Measurements from ENCODE around the gene CHRNG.
"Not testable (repeated sequence)": the region's sequence is repeated elsewhere in the genome, so short reads cannot be mapped to it uniquely, and the experiment has no call there.

CHRNG gene

DNA sequence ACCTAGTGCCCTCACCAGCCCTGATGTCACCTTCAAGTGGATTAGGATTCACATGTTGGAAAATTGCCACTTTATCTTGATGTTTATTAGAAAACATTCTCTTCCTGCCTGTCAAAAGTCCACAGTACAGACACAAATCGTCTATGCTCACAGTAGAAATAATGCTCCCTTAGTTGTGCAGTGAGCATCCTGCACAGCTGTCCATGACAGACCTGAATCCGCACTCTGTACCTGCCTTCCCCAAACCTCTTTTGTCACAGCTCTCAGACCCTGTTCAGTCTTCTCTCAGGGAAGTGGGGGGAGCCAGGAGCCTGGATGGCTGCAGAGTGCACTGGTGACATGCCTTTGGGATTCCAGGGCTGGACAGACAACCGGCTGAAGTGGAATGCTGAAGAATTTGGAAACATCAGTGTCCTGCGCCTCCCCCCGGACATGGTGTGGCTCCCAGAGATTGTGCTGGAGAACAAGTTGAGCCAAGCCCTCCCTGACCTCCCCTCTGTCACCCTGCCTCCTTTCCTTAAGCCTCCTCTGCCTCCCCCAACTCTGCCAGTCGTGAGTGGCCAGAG lies 11.5 kb upstream of the CHRNG start:
- DNase-seq (ENCODE audit: low read depth in 2 of 2) = no peak

GRCh38 chr2:232528746-232529460 lies 10.6 kb upstream of the CHRNG start:
- no peak for DNase-seq (ENCODE audit: low read depth in 2 of 2)

DNA sequence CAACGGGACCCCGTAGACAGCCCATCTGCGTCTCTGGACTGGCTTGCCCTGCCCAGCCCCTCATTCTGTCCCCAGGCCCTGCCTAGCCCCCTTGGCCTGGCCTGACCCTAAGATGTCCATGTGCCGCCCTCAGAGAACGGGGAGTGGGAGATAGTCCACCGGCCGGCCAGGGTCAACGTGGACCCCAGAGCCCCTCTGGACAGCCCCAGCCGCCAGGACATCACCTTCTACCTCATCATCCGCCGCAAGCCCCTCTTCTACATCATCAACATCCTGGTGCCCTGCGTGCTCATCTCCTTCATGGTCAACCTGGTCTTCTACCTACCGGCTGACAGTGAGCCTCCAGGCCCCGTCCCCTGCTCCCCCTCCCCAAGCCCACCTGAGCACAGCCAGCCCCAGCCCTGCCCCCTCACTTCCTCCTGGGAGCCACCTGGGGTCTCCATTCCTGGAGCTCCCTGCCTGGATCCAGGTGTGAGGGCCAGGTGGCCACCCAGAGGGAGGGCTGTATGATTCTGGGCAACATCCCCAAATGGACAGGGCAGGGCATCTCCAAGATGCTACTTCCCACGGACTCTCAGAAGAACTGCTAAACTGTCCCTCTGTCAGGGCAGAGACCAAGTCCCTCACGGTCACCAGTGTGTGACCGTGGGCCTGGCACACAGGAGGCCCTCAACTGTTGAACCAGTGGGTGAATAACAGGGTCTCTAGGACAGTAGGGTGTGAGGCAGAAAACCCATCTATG lies 9.5 kb upstream of the CHRNG start:
- no peak for DNase-seq (ENCODE audit: low read depth in 2 of 2)

GRCh38 chr2:232530626-232531260 lies 8.7 kb upstream of the CHRNG start:
- DNase-seq (ENCODE audit: low read depth in 2 of 2) = no peak

DNA sequence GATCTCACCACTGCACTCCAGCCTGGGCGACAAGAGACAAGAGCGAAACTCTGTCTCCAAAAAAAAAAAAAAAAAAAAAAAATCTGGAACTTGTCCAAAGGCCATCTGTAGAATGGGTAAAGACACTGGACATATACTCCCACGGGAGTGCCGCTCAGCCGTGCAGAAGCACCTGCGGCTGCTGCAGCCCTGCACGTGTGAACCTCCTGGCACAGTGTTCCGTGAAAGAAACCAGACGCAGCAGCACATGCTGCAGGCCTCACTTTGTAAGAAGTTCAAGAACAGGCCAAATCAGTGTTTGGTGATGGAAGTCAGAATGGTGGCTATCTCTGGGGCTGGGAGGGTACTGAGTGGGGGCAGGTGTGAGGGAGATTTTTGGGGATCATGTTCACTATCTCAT lies 7.1 kb upstream of the CHRNG start:
- no peak for DNase-seq (ENCODE audit: low read depth in 2 of 2)

DNA sequence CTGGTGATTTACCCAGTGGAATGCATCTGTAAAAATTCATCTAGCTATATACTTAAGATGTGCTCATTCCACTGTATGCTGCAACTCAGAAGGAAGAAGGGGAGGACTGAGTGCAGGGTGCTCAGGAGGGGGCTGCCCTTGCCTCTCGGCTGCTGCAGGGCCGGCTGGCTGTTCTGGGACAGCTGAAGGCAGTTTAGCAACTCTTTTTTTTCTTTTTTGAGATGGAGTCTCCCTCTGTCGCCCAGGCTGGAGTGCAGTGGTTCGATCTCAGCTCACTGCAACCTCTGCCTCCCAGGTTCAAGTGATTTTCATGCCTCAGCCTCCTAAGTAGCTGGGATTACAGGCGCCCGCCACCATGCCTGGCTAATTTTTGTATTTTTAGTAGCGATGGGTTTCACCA lies 6.7 kb upstream of the CHRNG start:
- not testable (repeated sequence) for DNase-seq (ENCODE audit: low read depth in 2 of 2)

- DNase-seq (ENCODE audit: low read depth in 2 of 2) = no peak
Measured at GRCh38 chr2:232533944-232534710, 5.4 kb upstream of the CHRNG start.

- DNase-seq (ENCODE audit: low read depth in 2 of 2) = no peak
Measured at GRCh38 chr2:232534940-232535651, 4.4 kb upstream of the CHRNG start.

DNA sequence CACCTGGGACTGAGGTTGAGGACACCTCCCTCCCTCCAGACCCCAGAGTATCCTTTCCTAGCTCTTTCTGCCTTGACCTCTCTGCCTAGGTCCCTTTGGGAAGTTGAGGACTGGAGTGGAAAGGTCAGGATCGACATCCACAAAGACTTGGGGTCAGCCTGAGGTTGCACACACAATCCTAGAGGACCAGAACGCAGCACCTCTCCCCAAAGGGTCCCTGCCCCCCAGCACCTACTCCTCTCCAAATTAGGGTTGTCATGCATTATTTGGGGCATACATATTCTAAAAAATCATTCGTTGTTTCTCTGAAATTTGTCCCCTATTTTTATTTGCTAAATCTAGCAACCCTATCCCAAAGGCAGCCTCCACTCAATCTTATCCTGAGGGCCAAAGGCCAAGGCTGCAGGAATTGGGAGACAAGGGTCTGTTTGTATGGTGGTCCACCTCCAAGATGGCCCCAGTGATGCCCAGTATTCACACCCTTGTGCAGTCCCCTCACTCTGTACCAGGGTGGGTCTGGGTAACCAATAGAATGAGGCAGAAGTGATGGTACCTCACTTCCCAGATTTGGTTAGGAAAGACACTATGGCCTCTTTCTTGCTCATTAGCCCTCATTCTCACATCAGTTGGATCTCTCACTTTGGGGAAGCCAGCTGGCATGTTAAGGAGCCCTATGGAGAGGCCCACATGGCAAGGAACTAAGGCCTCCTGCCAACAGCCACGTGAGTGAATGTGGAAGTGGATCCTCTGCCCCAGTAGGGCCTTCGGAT lies 3.5 kb upstream of the CHRNG start:
- DNase-seq (ENCODE audit: low read depth in 2 of 2) = no peak

DNA sequence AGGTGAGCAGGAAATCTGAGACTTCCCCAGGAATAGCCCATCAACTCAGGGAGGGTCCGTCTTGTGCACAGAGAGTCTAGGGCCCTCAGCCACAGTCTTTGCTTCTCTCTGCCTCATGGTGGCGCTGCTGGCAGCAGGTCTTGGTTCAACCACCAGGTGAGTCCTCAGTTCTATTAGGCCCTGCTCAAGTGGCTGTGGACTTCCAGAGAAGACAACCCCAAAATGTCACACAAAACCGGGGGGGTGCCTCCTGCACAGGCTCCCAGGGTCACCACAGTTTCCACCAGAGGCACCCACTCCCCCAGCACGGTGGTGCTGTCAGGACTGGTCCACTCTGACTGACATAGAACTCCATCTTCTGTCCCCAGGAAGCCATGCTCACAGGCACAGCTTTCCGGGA lies 2.4 kb upstream of the CHRNG start:
- no peak for DNase-seq (ENCODE audit: low read depth in 2 of 2)

GRCh38 chr2:232537499-232537898 lies 2.0 kb upstream of the CHRNG start:
- DNase-seq (ENCODE audit: low read depth in 2 of 2) = no peak

DNA sequence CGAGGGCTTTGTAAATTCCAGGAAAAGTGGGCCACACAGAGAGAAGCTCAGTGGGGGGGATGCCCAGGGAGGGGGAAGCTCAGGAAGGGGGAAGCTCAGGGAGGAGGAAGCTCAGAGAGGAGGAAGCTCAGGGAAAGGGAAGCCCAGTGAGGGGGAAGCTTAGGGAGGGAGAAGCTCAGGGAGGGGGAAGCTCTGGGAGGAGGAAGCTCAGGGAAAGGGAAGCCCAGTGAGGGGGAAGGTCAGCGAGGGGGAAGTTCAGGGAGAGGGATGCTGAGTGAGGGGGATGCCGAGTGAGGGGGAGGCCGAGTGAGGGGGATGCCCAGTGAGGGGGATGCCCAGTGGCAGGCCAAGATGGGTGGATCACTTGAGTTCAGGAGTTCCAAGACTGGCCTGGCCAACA lies 821 bp upstream of the CHRNG start:
- DNase-seq (ENCODE audit: low read depth in 2 of 2) = no peak

- DNase-seq (ENCODE audit: low read depth in 2 of 2) = no peak
Measured at GRCh38 chr2:232540441-232541041, 1.0 kb downstream of the CHRNG start.

DNA sequence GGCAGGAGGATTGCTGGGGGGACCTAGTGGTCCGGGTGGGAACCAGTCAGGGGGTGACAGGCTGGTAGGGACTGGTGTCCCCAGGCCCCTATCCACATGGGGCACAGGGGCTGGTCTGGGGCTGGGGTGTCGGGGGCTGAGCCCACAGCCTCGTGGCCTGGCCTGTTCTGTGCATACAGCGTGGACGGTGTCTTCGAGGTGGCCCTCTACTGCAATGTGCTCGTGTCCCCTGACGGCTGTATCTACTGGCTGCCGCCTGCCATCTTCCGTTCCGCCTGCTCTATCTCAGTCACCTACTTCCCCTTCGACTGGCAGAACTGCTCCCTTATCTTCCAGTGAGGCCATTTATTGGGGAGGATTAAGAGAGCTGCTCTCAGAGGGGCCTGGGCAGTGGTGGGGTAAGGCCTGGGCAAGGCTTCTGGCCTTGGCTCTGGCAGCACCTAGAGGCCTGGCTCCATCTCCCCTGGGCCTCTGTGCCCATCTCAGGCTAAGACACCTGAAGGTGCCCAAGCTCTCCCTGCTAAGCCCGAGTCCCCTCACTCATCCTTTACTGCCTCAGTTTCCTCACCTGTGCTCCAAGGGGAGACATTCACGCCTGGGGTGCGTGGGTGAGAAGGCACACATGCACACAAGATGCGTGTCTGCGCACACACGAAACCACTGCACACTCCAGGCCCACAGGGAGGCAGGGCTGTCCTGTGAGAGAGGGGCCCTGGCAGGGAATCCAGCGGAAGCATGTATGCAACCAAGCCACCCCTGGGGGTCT lies 1.9 kb downstream of the CHRNG start:
- no peak for DNase-seq (ENCODE audit: low read depth in 2 of 2)

DNA sequence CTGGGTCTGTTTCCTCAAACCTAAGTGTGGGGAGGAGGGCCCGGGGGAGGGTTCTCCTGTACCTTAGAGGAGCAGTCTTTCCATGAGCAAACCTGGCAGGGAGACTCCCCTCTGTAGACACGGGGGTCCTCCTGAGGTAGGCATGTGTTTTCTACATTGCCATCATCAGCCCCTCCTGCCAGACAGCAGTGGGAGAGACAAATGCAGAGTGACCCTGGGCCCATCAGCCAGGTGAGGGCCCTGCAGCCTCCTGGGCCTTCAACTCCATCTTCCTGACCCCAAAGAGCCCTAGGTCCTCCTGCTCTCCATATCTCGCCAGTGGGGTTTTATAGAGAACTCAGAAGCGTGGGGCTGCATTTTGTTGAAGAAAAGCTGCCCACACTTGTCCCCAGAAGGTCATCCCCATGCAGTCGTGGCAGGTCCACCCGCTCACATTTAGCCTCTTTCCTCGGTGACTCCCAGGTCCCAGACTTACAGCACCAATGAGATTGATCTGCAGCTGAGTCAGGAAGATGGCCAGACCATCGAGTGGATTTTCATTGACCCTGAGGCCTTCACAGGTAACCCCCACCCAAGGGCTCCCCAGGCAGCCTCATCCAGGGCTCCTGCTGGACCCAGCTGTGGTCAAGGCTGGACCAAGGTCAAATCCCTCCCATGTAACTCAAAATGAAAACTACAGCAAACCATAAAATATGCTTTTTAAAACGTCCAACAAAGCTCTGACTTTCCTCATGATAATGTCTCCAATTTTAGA lies 2.6 kb downstream of the CHRNG start:
- no peak for DNase-seq (ENCODE audit: low read depth in 2 of 2)

GRCh38 chr2:232542715-232543467 lies 3.4 kb downstream of the CHRNG start:
- DNase-seq (ENCODE audit: low read depth in 2 of 2) = no peak

GRCh38 chr2:232543491-232543890 lies 4.0 kb downstream of the CHRNG start:
- DNase-seq (ENCODE audit: low read depth in 2 of 2) = no peak

Data from fibroblast of skin of left biceps (primary cell).